GM12892 (cell line): ENCODE results near the gene CTNND2.

Experiments
- POLR2A ChIP-seq: IDR thresholded peaks from 2 replicates; pipeline ENCODE4 v1.6.1; 2011; ENCODE audit warnings: low read depth, low read length, control low read depth
- POLR2AphosphoS5 ChIP-seq: IDR thresholded peaks from 2 replicates; pipeline ENCODE4 v1.6.1; 2011; ENCODE audit warnings: low read depth, low read length, control low read depth

GRCh38 chr5:10987276-10987924 lies 916.8 kb downstream of the CTNND2 start:
- no peak for TF ChIP-seq POLR2AphosphoS5
- no peak for TF ChIP-seq POLR2A
